Endodermal cell (in vitro differentiated cells): ENCODE measurements around the gene C10orf67. TPM values are rescaled to one million over a fixed set of nuclear protein-coding genes. Genes with fewer than 3 reads are reported as not detected.
"Not testable (repeated sequence)": the region's sequence is repeated elsewhere in the genome, so short reads cannot be mapped to it uniquely, and the experiment has no call there.

ENCODE experiments used
- DNase-seq: peaks from one replicate; pipeline ENCODE4 v3.0.0-alpha.2; 2017
- H3K27ac ChIP-seq: 2 replicates; pipeline ENCODE4 v1.5.1; 2013; ENCODE audit warnings: mild to moderate bottlenecking, low read depth, low read length, moderate library complexity
- H3K27me3 ChIP-seq: 2 replicates; pipeline ENCODE4 v1.6.1; 2013; ENCODE audit warnings: mild to moderate bottlenecking, low read length, moderate library complexity; ENCODE audit not compliant: insufficient read depth, control insufficient read depth, poor library complexity, severe bottlenecking
- H3K36me3 ChIP-seq: 2 replicates; pipeline ENCODE4 v1.7.0; 2013; ENCODE audit warnings: mild to moderate bottlenecking, low read length, moderate library complexity; ENCODE audit not compliant: control insufficient read depth, insufficient read depth
- H3K4me1 ChIP-seq: one replicate; pipeline ENCODE4 v1.7.0; 2013; ENCODE audit warnings: low read length; ENCODE audit not compliant: control insufficient read depth, insufficient read depth
- H3K4me3 ChIP-seq: 2 replicates; pipeline ENCODE4 v1.5.1; 2013; ENCODE audit warnings: mild to moderate bottlenecking, low read length, moderate library complexity
- H3K9ac ChIP-seq: 2 replicates; pipeline ENCODE4 v1.6.1; 2013; ENCODE audit warnings: mild to moderate bottlenecking, low read length, moderate library complexity; ENCODE audit not compliant: poor library complexity, severe bottlenecking; ENCODE audit errors: extremely low read depth
- H3K9me3 ChIP-seq: 2 replicates; pipeline ENCODE4 v1.6.1; 2013; ENCODE audit warnings: mild to moderate bottlenecking, low read length, moderate library complexity; ENCODE audit not compliant: control insufficient read depth
- H3K27ac Mint-ChIP-seq: 2 replicates; pipeline ENCODE4 v1.8.0; 2020; ENCODE audit warnings: mixed read lengths
- H3K27me3 Mint-ChIP-seq: 2 replicates; pipeline ENCODE4 v1.8.0; 2021; ENCODE audit warnings: mild to moderate bottlenecking, mixed read lengths; ENCODE audit not compliant: insufficient read depth
- H3K36me3 Mint-ChIP-seq: 2 replicates; pipeline ENCODE4 v1.8.0; 2020; ENCODE audit warnings: low read depth, mixed read lengths
- H3K4me1 Mint-ChIP-seq: 2 replicates; pipeline ENCODE4 v1.8.0; 2020; ENCODE audit warnings: mixed read lengths
- H3K4me3 Mint-ChIP-seq: 2 replicates; pipeline ENCODE4 v1.8.0; 2020; ENCODE audit warnings: mild to moderate bottlenecking, moderate library complexity, mixed read lengths
- H3K9me3 Mint-ChIP-seq: 2 replicates; pipeline ENCODE4 v1.8.0; 2020; ENCODE audit warnings: mild to moderate bottlenecking, mixed read lengths
- WGBS, 2 experiments: methylation state at CpG; one replicate each; pipeline versions ENCODE4 v1.1.5 to v1.1.7; 2013; ENCODE audit warnings: missing lambda C conversion rate in 2 of 2, mixed read lengths in 1 of 2; ENCODE audit not compliant: insufficient coverage in 1 of 2, insufficient read length in 1 of 2; 5-methylcytosine and 5-hydroxymethylcytosine counted together
- total RNA-seq, 2 donors: library from RNA; stranded (reverse); fragmentation: NEBNext Ultra II Directional in 1 of 2; extraction: Animal tissue kit (Norgen Biotek cat#: 25700) in 1 of 2; gene quantifications; 2 replicates in 1 of 2; 3 replicates in 1 of 2; pipeline ENCODE4 v1.2.1, GENCODE V29; 2021
- TF ChIP-seq, protein P1 (sequence below): fragments of 200-600 bp; sonication (generic); conservative IDR thresholded peaks from 2 replicates; pipeline ENCODE4 v1.5.0; 2021; ENCODE audit warnings: antibody characterized with exemption, mild to moderate bottlenecking

The C10orf67 gene
- total RNA-seq, 2 donors from 2014 or later = not detected

DNA sequence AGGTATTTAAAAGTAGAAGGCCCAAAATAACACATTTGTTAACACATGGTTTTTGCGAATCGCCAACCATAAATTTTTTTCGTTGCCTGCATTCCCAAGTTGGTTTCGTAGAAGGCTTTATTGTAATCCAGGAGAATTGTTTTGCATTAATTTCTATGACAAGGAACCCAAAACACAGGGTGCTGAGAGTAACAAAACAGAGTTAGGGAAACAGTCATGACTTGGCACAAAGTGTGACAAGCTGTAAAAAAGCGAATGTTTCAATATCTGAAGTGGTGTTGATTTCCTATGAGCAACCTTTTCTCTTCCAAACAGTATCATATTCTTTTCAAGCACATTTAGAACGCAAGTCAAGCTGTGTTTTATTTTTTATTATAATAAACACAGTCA, 63.6 kb downstream of the C10orf67 start:
- no peak for DNase-seq
- H3K4me3 ChIP-seq = no peak overlapping the region
- peak overlapping the region; percentile 39 for H3K27ac ChIP-seq
- H3K9me3 Mint-ChIP-seq = no peaks in the 10 kb centered on the region
- H3K4me3 Mint-ChIP-seq = no peak overlapping the region
- peaks cover 2% of the 10 kb centered on the region for H3K27me3 Mint-ChIP-seq
- no peaks in the 10 kb centered on the region for H3K4me1 Mint-ChIP-seq
- H3K36me3 Mint-ChIP-seq = no peaks in the 10 kb centered on the region
- H3K36me3 ChIP-seq = no peaks in the 10 kb centered on the region
- no peaks in the 10 kb centered on the region for H3K27me3 ChIP-seq
- no peak overlapping the region for H3K27ac Mint-ChIP-seq
- no peaks in the 10 kb centered on the region for H3K4me1 ChIP-seq
- 41 to 56% methylated on average over 5 to 6 of the region's 6 CpGs for WGBS, 2 experiments
- TF ChIP-seq, protein P1, sequence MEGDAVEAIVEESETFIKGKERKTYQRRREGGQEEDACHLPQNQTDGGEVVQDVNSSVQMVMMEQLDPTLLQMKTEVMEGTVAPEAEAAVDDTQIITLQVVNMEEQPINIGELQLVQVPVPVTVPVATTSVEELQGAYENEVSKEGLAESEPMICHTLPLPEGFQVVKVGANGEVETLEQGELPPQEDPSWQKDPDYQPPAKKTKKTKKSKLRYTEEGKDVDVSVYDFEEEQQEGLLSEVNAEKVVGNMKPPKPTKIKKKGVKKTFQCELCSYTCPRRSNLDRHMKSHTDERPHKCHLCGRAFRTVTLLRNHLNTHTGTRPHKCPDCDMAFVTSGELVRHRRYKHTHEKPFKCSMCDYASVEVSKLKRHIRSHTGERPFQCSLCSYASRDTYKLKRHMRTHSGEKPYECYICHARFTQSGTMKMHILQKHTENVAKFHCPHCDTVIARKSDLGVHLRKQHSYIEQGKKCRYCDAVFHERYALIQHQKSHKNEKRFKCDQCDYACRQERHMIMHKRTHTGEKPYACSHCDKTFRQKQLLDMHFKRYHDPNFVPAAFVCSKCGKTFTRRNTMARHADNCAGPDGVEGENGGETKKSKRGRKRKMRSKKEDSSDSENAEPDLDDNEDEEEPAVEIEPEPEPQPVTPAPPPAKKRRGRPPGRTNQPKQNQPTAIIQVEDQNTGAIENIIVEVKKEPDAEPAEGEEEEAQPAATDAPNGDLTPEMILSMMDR = no peak
- H3K9ac ChIP-seq = no peak overlapping the region
- no peaks in the 10 kb centered on the region for H3K9me3 ChIP-seq

DNA sequence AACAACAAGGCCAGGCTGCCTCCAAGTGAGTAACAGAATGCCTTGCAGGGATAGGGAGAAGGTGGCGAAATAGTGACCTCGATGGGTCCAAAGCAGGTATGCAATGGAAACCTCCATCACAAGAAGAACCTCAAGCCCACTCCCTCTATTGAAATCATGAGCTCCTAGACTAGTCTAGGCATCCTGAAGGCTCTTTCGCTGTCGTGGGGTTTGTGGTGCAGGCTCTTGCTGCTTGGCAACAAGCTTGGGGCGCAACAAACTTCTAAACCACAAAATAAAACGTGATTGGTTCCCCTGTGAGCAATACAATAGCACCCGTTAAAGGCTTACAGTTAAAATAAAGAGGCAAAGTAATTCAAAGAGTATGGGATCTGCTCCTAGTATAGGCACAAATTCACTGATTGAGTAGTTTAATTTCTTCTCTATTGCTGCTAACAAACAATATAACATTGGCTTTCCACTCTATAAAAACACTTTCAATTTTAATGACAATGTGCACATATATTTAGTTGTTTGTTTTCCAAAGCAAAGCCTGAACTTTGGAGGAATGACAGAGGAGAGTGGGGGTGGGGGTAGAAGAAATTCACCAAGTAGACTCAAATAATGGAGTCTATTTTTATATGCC, 64.1 kb downstream of the C10orf67 start:
- H3K36me3 Mint-ChIP-seq = no peaks in the 10 kb centered on the region
- H3K4me3 Mint-ChIP-seq = no peak overlapping the region
- Histone ChIP-seq H3K4me1 (no peaks in the 10 kb centered on the region), H3K36me3 (no peaks in the 10 kb centered on the region), H3K9ac (no peak overlapping the region), H3K27ac (peak overlapping the region; percentile 39), H3K4me3 (no peak overlapping the region), H3K27me3 (no peaks in the 10 kb centered on the region), H3K9me3 (no peaks in the 10 kb centered on the region)
- H3K27me3 Mint-ChIP-seq = peaks cover 2% of the 10 kb centered on the region
- no peak overlapping the region for H3K27ac Mint-ChIP-seq
- peaks cover 3% of the 10 kb centered on the region for H3K9me3 Mint-ChIP-seq
- DNase-seq = peak; percentile 73
- TF ChIP-seq, protein P1 = no peak
- H3K4me1 Mint-ChIP-seq = no peaks in the 10 kb centered on the region
- 14 to 35% methylated on average over 2 to 7 of the region's 7 CpGs for WGBS, 2 experiments

DNA sequence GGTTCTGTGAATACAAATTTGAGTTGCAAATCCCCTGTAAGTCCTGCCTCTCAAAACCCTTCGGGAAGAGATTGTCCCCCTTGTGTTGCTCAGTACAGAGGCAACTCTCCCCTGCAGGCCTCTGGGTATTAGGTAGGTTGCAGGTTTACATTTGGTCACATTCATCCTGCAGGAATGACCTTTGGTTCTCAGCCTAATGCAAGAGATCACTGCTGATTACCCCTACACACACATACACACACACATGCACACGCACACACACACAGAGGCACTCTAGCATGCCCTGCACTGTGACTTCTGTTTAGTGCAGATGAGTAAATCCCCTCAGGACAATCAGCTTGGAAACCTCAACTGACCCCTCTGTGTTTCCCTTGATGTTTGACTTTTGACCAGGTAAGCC, 69.2 kb downstream of the C10orf67 start:
- Mint-ChIP-seq H3K4me3 (no peak overlapping the region), H3K36me3 (no peaks in the 10 kb centered on the region), H3K4me1 (no peaks in the 10 kb centered on the region), H3K27ac (no peak overlapping the region), H3K9me3 (peaks cover 39% of the 10 kb centered on the region), H3K27me3 (peaks cover 2% of the 10 kb centered on the region)
- WGBS, 2 experiments = 71 to 79% methylated on average over 1 to 2 of the region's 2 CpGs
- peaks cover 27% of the 10 kb centered on the region for H3K9me3 ChIP-seq
- H3K36me3 ChIP-seq = no peaks in the 10 kb centered on the region
- no peak overlapping the region for H3K27ac ChIP-seq
- H3K4me3 ChIP-seq = no peak overlapping the region
- H3K9ac ChIP-seq = no peak overlapping the region
- TF ChIP-seq, protein P1 = no peak
- H3K4me1 ChIP-seq = no peaks in the 10 kb centered on the region
- no peaks in the 10 kb centered on the region for H3K27me3 ChIP-seq
- no peak for DNase-seq

DNA sequence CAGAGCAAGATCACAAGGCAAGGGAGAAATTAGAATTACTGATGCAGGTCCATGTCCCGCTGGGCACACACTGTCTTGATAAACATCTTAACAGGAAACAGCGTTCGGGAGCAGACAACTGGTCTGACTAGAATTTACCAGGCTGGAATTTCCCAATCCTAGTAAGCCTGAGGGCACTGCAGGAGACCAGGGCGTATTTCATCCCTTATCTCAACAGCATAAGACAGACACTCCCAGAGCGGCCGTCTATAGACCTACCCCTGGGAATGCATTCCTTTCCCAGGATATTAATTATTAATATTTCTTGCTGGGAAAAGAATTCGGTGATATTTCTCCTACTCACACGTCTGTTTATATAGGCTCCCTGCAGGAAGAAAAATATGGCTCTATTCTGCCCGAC, 70.4 kb downstream of the C10orf67 start:
- H3K27me3 ChIP-seq, H3K36me3 Mint-ChIP-seq, H3K4me1 ChIP-seq, H3K4me3 ChIP-seq, H3K4me3 Mint-ChIP-seq, H3K27me3 Mint-ChIP-seq, H3K27ac Mint-ChIP-seq, H3K9ac ChIP-seq, H3K27ac ChIP-seq, H3K4me1 Mint-ChIP-seq, H3K36me3 ChIP-seq, DNase-seq: not testable (repeated sequence)
- 92 to 98% methylated on average over 5 to 8 of the region's 9 CpGs for WGBS, 2 experiments
- peaks cover 27% of the 10 kb centered on the region for H3K9me3 ChIP-seq
- peaks cover 39% of the 10 kb centered on the region for H3K9me3 Mint-ChIP-seq
